ENCODE data around the gene CALML6.

The CALML6 gene

GRCh38 chr1:1914101-1914970 lies 724 bp upstream of the CALML6 start:
- no peak for FAIRE-seq

GRCh38 chr1:1915911-1916840 lies 1.1 kb downstream of the CALML6 start:
- no peak for FAIRE-seq

GRCh38 chr1:1916851-1917251 lies 1.8 kb downstream of the CALML6 start:
- FAIRE-seq = no peak

- no peak for FAIRE-seq
These were observed 2.4 kb downstream of the CALML6 start for GRCh38 chr1:1917304-1917976.

GRCh38 chr1:1917995-1918900 lies 3.2 kb downstream of the CALML6 start:
- FAIRE-seq = no peak

GRCh38 chr1:1918901-1919303 lies 3.8 kb downstream of the CALML6 start, which contains the start of gene TMEM52:
Gene TMEM52 (minus strand): TSS chr1:1919279. CDS start chr1:1919265, 14 bp downstream.
- no peak for FAIRE-seq

GRCh38 chr1:1919304-1920056 lies 4.4 kb downstream of the CALML6 start:
- FAIRE-seq = peak; percentile 99

- FAIRE-seq = no peak
These were observed 5.1 kb downstream of the CALML6 start for GRCh38 chr1:1920057-1920607.

DNA sequence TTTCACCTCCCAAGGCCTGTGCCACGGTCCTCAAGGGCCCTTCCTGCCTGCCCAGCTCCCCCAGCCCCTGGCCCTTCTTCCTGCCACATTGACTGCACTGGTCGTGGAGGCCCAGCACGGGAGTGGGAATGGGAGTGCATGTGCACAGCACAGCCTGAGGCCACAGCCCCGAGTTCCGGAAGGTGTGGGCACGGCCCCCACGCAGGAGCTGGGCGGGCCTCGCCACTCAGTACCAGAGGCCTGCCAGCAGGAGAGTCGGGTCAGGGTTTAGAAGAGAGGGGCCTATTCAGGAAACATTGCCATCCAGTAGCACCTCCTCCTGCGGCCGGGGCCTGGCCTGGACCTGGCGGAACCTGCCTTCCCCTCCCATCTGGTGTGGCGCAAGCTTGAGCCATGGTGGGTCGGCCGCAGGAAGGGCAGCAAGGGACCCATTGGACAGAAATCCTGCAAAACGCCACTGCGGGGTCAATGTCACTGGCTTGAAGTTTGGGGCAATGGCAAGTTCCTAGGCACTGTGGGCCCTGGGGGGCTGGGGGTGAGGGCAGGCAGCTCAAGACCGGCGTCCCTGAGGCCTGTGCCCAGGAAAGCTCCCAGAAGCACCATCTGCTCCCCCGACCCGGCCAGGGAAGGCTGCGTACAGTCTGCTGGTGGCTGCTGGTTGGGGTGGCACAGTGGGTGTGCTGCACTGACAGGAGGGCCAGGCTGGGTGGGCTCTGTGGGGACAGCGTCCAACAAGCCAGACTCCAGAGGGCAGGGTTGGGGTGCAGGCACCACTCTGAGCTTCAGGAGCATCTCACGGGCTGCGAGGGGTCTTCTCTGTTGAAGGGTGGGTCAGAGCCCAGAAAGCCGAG lies 5.8 kb downstream of the CALML6 start:
- no peak for FAIRE-seq

DNA sequence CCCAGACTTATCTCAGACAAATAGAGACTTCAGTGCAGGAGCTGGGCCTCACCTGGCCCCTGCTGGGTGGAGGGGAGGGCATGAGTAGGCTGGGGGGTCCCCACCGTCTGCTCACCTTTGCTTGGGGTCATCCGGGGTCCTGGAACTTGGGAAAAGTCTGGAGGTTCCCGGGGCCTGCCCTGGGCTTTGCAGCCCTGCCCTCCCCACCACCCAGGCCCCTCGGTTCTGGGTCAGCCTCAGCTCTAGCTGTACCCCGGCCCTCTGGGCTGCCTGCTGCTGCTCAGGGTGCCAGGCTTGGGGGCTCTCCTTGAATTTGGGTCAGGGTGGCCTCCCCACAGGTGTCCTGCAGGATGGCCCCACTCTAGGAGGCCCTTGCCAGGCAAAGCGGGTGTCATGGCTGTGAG lies 6.4 kb downstream of the CALML6 start:
- no peak for FAIRE-seq

- no peak for FAIRE-seq
These were observed 7.0 kb downstream of the CALML6 start for GRCh38 chr1:1921901-1922701.

DNA sequence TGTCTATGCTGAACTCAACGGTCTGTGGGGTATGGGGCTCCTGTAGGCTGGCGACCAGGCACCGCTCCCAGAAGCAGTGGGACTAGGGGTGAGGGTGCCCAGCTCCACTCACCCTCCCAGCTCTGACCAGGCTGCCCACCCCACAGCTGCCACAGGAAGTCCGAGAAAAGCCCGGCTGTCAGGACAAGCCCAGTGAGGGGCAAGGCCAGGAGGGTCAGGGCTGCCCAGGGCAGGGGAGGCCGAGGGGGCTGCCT lies 7.6 kb downstream of the CALML6 start:
- no peak for FAIRE-seq

GRCh38 chr1:1922956-1923833 lies 8.1 kb downstream of the CALML6 start:
- FAIRE-seq = no peak

GRCh38 chr1:1924386-1924785 lies 9.3 kb downstream of the CALML6 start:
- no peak for FAIRE-seq

- FAIRE-seq = no peak
These were observed 9.8 kb downstream of the CALML6 start for GRCh38 chr1:1924849-1925248.

DNA sequence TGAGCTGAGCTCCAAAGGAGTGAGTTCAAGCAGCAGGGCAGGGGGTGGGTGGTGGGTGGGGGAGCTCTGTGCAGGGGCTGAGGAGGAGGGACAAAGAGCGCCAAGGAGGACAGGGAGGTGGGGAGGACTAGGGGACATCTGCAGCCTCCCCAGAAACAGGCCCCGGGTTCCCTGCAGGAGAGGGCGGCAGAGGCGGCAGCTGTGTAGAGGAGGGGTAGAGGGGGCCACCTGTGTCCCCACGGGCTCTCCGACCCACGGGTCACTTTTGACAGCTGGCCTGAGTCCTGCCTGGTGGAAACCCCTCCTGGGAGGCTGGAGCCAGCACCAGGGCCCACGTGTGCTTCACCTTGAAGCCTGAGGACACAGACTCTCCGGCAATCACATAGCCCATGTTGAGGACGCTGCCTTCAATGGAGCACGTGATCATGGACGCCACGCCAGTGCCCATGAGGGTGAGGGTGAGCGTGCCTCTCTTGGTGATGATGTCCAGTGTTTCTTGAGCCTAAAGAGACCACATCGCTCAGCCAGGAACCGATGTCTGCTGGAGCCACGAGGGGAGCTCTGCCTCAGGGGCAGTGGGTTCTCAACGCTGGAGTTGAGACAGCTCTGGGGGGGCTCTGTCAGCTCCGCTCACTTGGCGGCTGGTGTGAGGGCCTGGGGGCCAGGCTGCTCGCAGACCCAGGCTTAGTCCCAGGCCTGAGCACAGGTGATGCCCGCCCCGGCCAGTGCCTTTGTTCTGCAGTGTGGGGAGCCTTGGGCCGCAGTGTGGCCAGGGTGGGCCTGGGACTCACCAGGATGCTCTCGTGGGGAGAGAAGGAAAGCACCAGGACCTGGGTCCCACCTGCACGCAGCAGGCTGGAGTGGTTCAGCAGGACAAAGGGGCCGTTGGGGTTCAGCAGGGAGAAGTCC lies 10.6 kb downstream of the CALML6 start:
- FAIRE-seq = no peak

DNA sequence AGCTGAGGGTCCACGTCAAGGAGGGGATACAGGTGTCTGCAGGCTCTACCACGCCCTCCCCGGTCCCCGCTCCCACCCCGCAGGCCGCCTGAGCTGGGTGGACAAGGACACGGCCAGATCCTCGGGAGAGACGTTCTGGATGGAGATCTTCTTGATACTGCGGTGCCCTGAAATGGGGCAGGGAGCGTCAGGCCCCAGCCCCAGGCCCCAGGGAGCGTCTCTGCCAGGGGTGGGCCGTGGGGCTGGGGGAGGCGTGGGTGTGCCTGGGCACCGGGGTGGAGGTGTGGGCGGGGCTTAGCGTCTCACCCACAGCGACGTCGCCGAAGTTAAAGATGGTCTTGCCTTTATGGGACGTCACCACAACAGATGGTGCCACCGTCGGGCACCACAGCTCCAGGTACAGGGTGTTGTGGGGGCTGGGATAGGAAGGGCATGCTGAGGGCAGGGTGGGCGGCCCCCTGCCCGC lies 11.3 kb downstream of the CALML6 start:
- FAIRE-seq = no peak

Measured in G401.6 (cell line).